ENCODE results near the gene STAM. TPM values are rescaled to one million over a fixed set of nuclear protein-coding genes. Genes with fewer than 3 reads are reported as not detected.

STAM gene
- polyA plus RNA-seq, 1 of the 3 experiments (the other 2 are of a cell fraction), result 19.1 TPM

DNA sequence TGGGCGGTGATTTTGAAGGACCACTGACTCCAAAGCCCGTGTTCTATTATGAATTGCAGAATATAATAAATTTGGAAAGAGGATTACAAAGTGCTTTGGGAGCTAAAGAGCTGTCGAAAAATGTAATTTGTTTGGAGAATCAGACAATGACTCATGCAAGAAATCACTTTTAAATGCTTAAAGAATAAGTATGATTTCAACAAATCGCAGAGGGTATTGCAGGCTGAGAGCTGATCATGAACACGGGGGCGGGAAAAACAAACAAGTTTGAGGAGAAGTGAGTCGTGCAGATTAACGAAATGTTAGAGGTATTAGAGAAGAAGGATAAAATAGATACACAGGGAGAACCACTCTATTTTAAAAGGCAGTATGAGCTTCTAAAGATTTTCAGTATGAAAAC is 21.9 kb upstream of the STAM start (continued):
- no peak for TF ChIP-seq TAF1 (IDR thresholded peaks at IDR 0.05; ENCODE audit: borderline replicate concordance, low read depth, low read length)
- TF ChIP-seq, protein P1, sequence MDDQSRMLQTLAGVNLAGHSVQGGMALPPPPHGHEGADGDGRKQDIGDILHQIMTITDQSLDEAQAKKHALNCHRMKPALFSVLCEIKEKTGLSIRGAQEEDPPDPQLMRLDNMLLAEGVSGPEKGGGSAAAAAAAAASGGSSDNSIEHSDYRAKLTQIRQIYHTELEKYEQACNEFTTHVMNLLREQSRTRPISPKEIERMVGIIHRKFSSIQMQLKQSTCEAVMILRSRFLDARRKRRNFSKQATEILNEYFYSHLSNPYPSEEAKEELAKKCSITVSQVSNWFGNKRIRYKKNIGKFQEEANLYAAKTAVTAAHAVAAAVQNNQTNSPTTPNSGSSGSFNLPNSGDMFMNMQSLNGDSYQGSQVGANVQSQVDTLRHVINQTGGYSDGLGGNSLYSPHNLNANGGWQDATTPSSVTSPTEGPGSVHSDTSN (IDR thresholded peaks at IDR 0.05), result no peak
- TF ChIP-seq TCF12 (IDR thresholded peaks at IDR 0.05), result no peak
- TF ChIP-seq, protein P2, sequence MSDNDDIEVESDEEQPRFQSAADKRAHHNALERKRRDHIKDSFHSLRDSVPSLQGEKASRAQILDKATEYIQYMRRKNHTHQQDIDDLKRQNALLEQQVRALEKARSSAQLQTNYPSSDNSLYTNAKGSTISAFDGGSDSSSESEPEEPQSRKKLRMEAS (IDR thresholded peaks at IDR 0.05; ENCODE audit: low read depth), result no peak

DNA sequence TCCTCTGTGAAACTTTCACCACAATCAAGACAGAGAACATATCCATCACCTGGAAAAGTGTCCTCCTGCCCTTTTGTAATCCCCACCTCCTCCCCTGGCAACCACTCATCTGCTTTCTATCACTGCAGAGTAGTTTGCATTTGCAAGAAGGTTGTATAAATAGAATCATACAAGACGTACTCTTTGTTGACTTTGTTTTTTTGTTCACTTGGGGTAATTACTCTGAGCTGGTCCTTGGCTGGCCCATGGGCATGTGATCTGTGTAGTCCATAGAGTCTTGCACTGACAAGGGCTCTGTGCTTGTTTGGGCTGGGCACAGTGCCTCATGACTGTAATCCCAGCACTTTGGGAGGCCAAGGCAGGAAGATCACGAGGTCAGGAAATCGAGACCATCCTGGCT is 19.0 kb upstream of the STAM start:
- POLR2A ChIA-PET, result no interaction called here
- Histone ChIP-seq H3K36me3 (replicated peaks in 1 of 2; ENCODE audit: control insufficient read depth in 1 of 2, insufficient read depth in 2 of 2, low read length in 1 of 2) (no peaks in the 10 kb centered on the region), H4K20me1 (ENCODE audit: insufficient read depth) (no peaks in the 10 kb centered on the region), H3K9me2 (no peaks in the 10 kb centered on the region; the same call in 1 of the 2 replicates), H3F3A (replicated peaks; ENCODE audit: insufficient read depth) (no peaks in the 10 kb centered on the region), H2AFZ (ENCODE audit: low read depth) (no peak overlapping the region), H3K27me3 (ENCODE audit: insufficient read depth) (no peaks in the 10 kb centered on the region), H3K9ac (no peak overlapping the region), H3K4me2 (no peak overlapping the region), H3K79me2 (ENCODE audit: insufficient read depth) (no peaks in the 10 kb centered on the region), H3K4me3 (ENCODE audit: low read depth in 2 of 2, low read length in 1 of 2) (no peak overlapping the region), H3K27ac (ENCODE audit: low read depth in 2 of 2, low read length in 1 of 2) (no peak overlapping the region), H3K9me3 (no peaks in the 10 kb centered on the region), H3K4me1 (ENCODE audit: control insufficient read depth in 1 of 2, insufficient read depth in 2 of 2, low read depth in 1 of 2, low read length in 1 of 2) (no peaks in the 10 kb centered on the region)
- 42% methylated on average over 3 of the region's 3 CpGs for WGBS (ENCODE audit: low lambda C conversion rate)
- TF ChIP-seq GATA2 (CRISPR knock-in tag; IDR thresholded peaks at IDR 0.05) (no peak), FOXM1 (IDR thresholded peaks at IDR 0.05; ENCODE audit: low read depth) (no peak), TAF1 (IDR thresholded peaks at IDR 0.05; ENCODE audit: borderline replicate concordance, low read depth, low read length) (no peak), NFIC (IDR thresholded peaks at IDR 0.05; ENCODE audit: borderline replicate concordance) (no peak), SIN3A (IDR thresholded peaks at IDR 0.05; ENCODE audit: borderline replicate concordance, low read depth, low read length) (no peak)
- TF ChIP-seq, protein P3, sequence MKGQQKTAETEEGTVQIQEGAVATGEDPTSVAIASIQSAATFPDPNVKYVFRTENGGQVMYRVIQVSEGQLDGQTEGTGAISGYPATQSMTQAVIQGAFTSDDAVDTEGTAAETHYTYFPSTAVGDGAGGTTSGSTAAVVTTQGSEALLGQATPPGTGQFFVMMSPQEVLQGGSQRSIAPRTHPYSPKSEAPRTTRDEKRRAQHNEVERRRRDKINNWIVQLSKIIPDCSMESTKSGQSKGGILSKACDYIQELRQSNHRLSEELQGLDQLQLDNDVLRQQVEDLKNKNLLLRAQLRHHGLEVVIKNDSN (IDR thresholded peaks at IDR 0.05; ENCODE audit: borderline replicate concordance, low read depth), result no peak
- TF ChIP-seq, protein P4, sequence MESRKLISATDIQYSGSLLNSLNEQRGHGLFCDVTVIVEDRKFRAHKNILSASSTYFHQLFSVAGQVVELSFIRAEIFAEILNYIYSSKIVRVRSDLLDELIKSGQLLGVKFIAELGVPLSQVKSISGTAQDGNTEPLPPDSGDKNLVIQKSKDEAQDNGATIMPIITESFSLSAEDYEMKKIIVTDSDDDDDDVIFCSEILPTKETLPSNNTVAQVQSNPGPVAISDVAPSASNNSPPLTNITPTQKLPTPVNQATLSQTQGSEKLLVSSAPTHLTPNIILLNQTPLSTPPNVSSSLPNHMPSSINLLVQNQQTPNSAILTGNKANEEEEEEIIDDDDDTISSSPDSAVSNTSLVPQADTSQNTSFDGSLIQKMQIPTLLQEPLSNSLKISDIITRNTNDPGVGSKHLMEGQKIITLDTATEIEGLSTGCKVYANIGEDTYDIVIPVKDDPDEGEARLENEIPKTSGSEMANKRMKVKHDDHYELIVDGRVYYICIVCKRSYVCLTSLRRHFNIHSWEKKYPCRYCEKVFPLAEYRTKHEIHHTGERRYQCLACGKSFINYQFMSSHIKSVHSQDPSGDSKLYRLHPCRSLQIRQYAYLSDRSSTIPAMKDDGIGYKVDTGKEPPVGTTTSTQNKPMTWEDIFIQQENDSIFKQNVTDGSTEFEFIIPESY (IDR thresholded peaks at IDR 0.05; ENCODE audit: borderline replicate concordance, low read depth), result no peak
- TF ChIP-seq, protein P5, sequence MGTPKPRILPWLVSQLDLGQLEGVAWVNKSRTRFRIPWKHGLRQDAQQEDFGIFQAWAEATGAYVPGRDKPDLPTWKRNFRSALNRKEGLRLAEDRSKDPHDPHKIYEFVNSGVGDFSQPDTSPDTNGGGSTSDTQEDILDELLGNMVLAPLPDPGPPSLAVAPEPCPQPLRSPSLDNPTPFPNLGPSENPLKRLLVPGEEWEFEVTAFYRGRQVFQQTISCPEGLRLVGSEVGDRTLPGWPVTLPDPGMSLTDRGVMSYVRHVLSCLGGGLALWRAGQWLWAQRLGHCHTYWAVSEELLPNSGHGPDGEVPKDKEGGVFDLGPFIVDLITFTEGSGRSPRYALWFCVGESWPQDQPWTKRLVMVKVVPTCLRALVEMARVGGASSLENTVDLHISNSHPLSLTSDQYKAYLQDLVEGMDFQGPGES (IDR thresholded peaks at IDR 0.05; ENCODE audit: low read depth, low read length), result no peak
- CTCF ChIA-PET, result interaction anchor here (1.9 kb wide), 1 partner anchor 112 kb away, joined by 5 read pairs; no protein-coding TSS in a partner anchor
- no peak for DNase-seq

All from SK-N-SH (cell line).